ENCODE measurements around the gene PFKL. TPM values are rescaled to one million over a fixed set of nuclear protein-coding genes. Genes with fewer than 3 reads are reported as not detected.

PFKL gene
- total and polyA plus RNA-seq, 2 experiments from 2014 or later, result 40.3 to 106 TPM

DNA sequence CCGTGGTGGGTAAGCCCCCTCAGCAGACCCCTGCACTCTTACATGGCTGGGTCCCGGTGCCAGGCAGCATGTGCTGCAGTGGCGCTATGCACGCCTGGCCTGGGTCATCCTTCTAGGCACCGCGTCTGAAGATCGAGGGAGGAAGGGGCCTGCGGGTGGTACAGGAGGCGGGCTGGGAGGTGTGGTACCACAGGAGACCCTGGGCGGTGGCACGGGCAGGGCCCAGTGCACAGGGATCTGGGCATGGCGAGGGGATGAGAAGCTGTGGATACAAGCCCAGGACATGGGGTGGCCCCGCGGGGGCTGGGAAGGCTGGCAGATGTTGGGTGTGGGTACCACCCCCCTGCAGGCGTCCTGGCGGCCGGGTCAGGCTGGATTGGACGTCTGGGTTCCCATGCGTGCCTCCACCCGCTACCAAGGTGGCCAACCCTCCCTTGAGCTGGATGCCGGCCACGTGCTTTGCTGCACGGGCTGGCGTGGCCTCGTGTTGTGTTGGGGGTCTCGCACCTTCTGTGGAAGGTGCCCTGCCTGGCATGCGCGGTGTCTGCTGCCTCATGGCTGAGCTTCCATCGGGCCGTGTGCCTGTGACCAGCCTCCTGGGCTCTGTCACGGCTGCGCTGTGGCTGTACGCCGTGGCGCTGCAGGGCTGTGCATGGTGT, 19.7 kb downstream of the PFKL start (continued):
- no peak for TF ChIP-seq ZNF462 (CRISPR knock-in tag; IDR thresholded peaks at IDR 0.05)
- TF ChIP-seq STAT1 (IDR thresholded peaks at IDR 0.05; ENCODE audit: unreplicated experiment), result no peak

GRCh38 chr21:44320847-44321246, 21.0 kb downstream of the PFKL start:
- no peak overlapping the region for H3K4me3 ChIP-seq
- no peaks in the 10 kb centered on the region for H3K36me3 ChIP-seq (ENCODE audit: insufficient read depth)
- no peaks in the 10 kb centered on the region for H3K79me2 ChIP-seq (replicated peaks; ENCODE audit: insufficient read depth)
- no peaks in the 10 kb centered on the region for H3K4me1 ChIP-seq (ENCODE audit: insufficient read depth)
- no peaks in the 10 kb centered on the region for H3K27me3 ChIP-seq (ENCODE audit: insufficient read depth)
- ATAC-seq (no peak), DNase-seq (ENCODE audit: low spot score) (no peak)
- no peaks in the 10 kb centered on the region for H3F3A ChIP-seq (replicated peaks; ENCODE audit: low read depth)
- Mint-ChIP-seq H3K4me1 (no peaks in the 10 kb centered on the region), H3K4me3 (no peak overlapping the region), H3K27ac (no peak overlapping the region), H3K9me3 (no peaks in the 10 kb centered on the region), H3K27me3 (ENCODE audit: insufficient read depth, low read depth, poor library complexity) (peaks cover 12% of the 10 kb centered on the region), H3K36me3 (ENCODE audit: low read depth) (peaks cover 3% of the 10 kb centered on the region; the same call in 2 of the 3 replicates)
- no peaks in the 10 kb centered on the region for H3K9me2 ChIP-seq (ENCODE audit: insufficient read depth)
- no peak overlapping the region for H2AFZ ChIP-seq
- no peaks in the 10 kb centered on the region for H4K20me1 ChIP-seq (replicated peaks; ENCODE audit: insufficient read depth)
- H3K4me2 ChIP-seq, result no peak overlapping the region
- no peak overlapping the region for H3K27ac ChIP-seq (ENCODE audit: low read depth)
- TF ChIP-seq POLR2AphosphoS5 (IDR thresholded peaks at IDR 0.05; ENCODE audit: low read depth), result no peak
- no peak for TF ChIP-seq REST (IDR thresholded peaks at IDR 0.05; ENCODE audit: unreplicated experiment)
- TF ChIP-seq STAT1 (IDR thresholded peaks at IDR 0.05; ENCODE audit: unreplicated experiment), result no peak
- TF ChIP-seq, protein P1, sequence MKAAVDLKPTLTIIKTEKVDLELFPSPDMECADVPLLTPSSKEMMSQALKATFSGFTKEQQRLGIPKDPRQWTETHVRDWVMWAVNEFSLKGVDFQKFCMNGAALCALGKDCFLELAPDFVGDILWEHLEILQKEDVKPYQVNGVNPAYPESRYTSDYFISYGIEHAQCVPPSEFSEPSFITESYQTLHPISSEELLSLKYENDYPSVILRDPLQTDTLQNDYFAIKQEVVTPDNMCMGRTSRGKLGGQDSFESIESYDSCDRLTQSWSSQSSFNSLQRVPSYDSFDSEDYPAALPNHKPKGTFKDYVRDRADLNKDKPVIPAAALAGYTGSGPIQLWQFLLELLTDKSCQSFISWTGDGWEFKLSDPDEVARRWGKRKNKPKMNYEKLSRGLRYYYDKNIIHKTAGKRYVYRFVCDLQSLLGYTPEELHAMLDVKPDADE (IDR thresholded peaks at IDR 0.05), result no peak
